ENCODE results near the gene ADGRG6. TPM values are rescaled to one million over a fixed set of nuclear protein-coding genes. Genes with fewer than 3 reads are reported as not detected.

Gene ADGRG6
- polyA plus RNA-seq, 1 of the 3 experiments (the other 2 are of a cell fraction): 61.5 TPM

DNA sequence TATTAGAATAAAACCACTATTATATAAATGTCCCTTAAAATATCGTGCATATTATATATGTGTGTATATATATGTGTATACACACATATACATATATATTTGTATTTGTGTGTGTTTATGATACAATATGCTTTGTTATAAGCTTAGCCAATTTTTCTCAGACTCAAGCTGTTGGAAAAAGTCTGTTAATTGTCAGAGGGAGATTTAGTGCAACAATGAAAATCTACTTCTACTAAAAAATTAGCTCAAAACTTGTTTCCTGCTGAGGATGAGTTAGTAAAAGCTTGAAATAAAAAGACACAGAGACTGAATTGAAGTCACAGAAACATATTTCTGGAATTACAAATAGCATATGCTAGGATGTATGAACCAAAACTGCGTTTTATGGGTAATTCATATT, 79.4 kb downstream of the ADGRG6 start:
- CTCF ChIA-PET: interaction anchor here (1.0 kb wide), 1 partner anchor 23 kb away, joined by 3 read pairs; no protein-coding TSS in a partner anchor
- Histone ChIP-seq H3K9ac (peak overlapping the region; percentile 47; the same call in 1 of the 2 replicates), H3K79me2 (ENCODE audit: insufficient read depth) (peaks cover 76% of the 10 kb centered on the region), H3K4me2 (no peak overlapping the region), H3K36me3 (replicated peaks in 1 of 2; ENCODE audit: control insufficient read depth in 1 of 2, insufficient read depth in 2 of 2, low read length in 1 of 2) (peaks cover 14 to 18% of the 10 kb centered on the region in 2 experiments), H2AFZ (ENCODE audit: low read depth) (0 out of 2 replicates have a peak overlapping the region, but pooled peaks have one; percentile 26), H3K9me2 (no peaks in the 10 kb centered on the region), H3F3A (replicated peaks; ENCODE audit: insufficient read depth) (peaks cover 74% of the 10 kb centered on the region), H3K4me1 (ENCODE audit: control insufficient read depth in 1 of 2, insufficient read depth in 2 of 2, low read depth in 1 of 2, low read length in 1 of 2) (peaks cover 0 to 42% of the 10 kb centered on the region in 2 experiments; a peak in 3 of 4 replicates), H3K9me3 (no peaks in the 10 kb centered on the region), H3K27ac (ENCODE audit: low read depth in 2 of 2, low read length in 1 of 2) (peak overlapping the region; percentile 88 to 99; a peak in 3 of 4 replicates), H3K27me3 (ENCODE audit: insufficient read depth) (no peaks in the 10 kb centered on the region), H4K20me1 (ENCODE audit: insufficient read depth) (no peaks in the 10 kb centered on the region), H3K4me3 (ENCODE audit: low read depth in 2 of 2, low read length in 1 of 2) (no peak overlapping the region)
- TF ChIP-seq NFIC (IDR thresholded peaks at IDR 0.05; ENCODE audit: borderline replicate concordance): no peak
- TF ChIP-seq JUND (IDR thresholded peaks at IDR 0.05): no peak
- TF ChIP-seq REST (IDR thresholded peaks at IDR 0.05; ENCODE audit: low read depth, low read length): no peak
- no peak for TF ChIP-seq SMC3 (IDR thresholded peaks at IDR 0.05; ENCODE audit: low read depth, low read length)
- no peak for TF ChIP-seq FOXM1 (IDR thresholded peaks at IDR 0.05; ENCODE audit: low read depth)
- no peak for TF ChIP-seq ELF1 (IDR thresholded peaks at IDR 0.05)
- TF ChIP-seq MEF2A (IDR thresholded peaks at IDR 0.05; ENCODE audit: borderline replicate concordance, low read depth): no peak
- TF ChIP-seq EP300 (IDR thresholded peaks at IDR 0.05; ENCODE audit: borderline replicate concordance in 1 of 2, low read depth in 1 of 2, low read length in 1 of 2): no peak
- TF ChIP-seq RAD21 (IDR thresholded peaks at IDR 0.05; ENCODE audit: low read length): no peak
- TF ChIP-seq POLR2AphosphoS5 (IDR thresholded peaks at IDR 0.05; ENCODE audit: low read depth, low read length): no peak
- WGBS (ENCODE audit: low lambda C conversion rate): 30% methylated on average over 2 of the region's 2 CpGs
- DNase-seq: no peak
- POLR2A ChIA-PET: no interaction called here

- ChIA-PET CTCF (no interaction called here), POLR2A (no interaction called here)
- Histone ChIP-seq H3K36me3 (replicated peaks in 1 of 2; ENCODE audit: control insufficient read depth in 1 of 2, insufficient read depth in 2 of 2, low read length in 1 of 2) (peaks cover 18 to 21% of the 10 kb centered on the region in 2 experiments), H3K9ac (peak overlapping the region; percentile 47; the same call in 1 of the 2 replicates), H3K4me1 (ENCODE audit: control insufficient read depth in 1 of 2, insufficient read depth in 2 of 2, low read depth in 1 of 2, low read length in 1 of 2) (peaks cover 0 to 39% of the 10 kb centered on the region in 2 experiments; a peak in 3 of 4 replicates), H3K4me2 (peak overlapping the region; percentile 41; the same call in 1 of the 2 replicates), H3K4me3 (ENCODE audit: low read depth in 2 of 2, low read length in 1 of 2) (peak overlapping the region in 1 of 2 experiments; percentile 27; a peak in 1 of 4 replicates), H4K20me1 (ENCODE audit: insufficient read depth) (no peaks in the 10 kb centered on the region), H3K27me3 (ENCODE audit: insufficient read depth) (no peaks in the 10 kb centered on the region), H2AFZ (ENCODE audit: low read depth) (0 out of 2 replicates have a peak overlapping the region, but pooled peaks have one; percentile 26), H3K27ac (ENCODE audit: low read depth in 2 of 2, low read length in 1 of 2) (peak overlapping the region; percentile 88 to 99), H3K9me3 (no peaks in the 10 kb centered on the region), H3K79me2 (ENCODE audit: insufficient read depth) (peaks cover 76% of the 10 kb centered on the region), H3K9me2 (no peaks in the 10 kb centered on the region), H3F3A (replicated peaks; ENCODE audit: insufficient read depth) (peaks cover 70% of the 10 kb centered on the region)
- TF ChIP-seq TEAD4 (IDR thresholded peaks at IDR 0.05; ENCODE audit: borderline replicate concordance, insufficient read depth): no peak
- WGBS (ENCODE audit: low lambda C conversion rate): 52% methylated on average over 5 of the region's 5 CpGs
- no peak for DNase-seq
Observed at GRCh38 chr6:142381845-142382378, 80.1 kb downstream of the ADGRG6 start.
